MCF 10A (cell line): ENCODE results near the gene CHST15. TPM values are rescaled to one million over a fixed set of nuclear protein-coding genes. Genes with fewer than 3 reads are reported as not detected.

Experiments
- BruUV-seq: library from RNA; stranded (reverse); fragments of 400-500 nt; replicated peaks from 2 replicates; lab custom pipeline; 2021; lab: Mats Ljungman, UMichigan
- CTCF ChIA-PET: fragments of 300-600 bp; sonication (Branson Sonifier 250); formaldehyde crosslinking; extraction: SDS; loops from one replicate; lab custom pipeline; 2021; ENCODE audit warnings: antibody characterized with exemption, inconsistent platforms; lab: Yijun Ruan, JAX
- POLR2A ChIA-PET: fragments of 300-600, 350-650 bp; sonication (Branson Sonifier 250); formaldehyde crosslinking; extraction: SDS; loops from one replicate; lab custom pipeline; 2020; ENCODE audit warnings: antibody characterized with exemption, inconsistent platforms; lab: Yijun Ruan, JAX
- DNase-seq: peaks from one replicate; pipeline ENCODE4 v3.0.0-alpha.2; 2018; ENCODE audit not compliant: unreplicated experiment
- H3K27ac Mint-ChIP-seq: one replicate; pipeline ENCODE4 v1.8.0; 2022; ENCODE audit warnings: mild to moderate bottlenecking, low read depth, mixed read lengths; ENCODE audit not compliant: unreplicated experiment
- H3K27me3 Mint-ChIP-seq: one replicate; pipeline ENCODE4 v1.8.0; 2022; ENCODE audit warnings: mixed read lengths; ENCODE audit not compliant: insufficient read depth, unreplicated experiment
- H3K36me3 Mint-ChIP-seq: one replicate; pipeline ENCODE4 v1.8.0; 2022; ENCODE audit warnings: mild to moderate bottlenecking, moderate library complexity, mixed read lengths; ENCODE audit not compliant: insufficient read depth, unreplicated experiment
- H3K4me1 Mint-ChIP-seq: one replicate; pipeline ENCODE4 v1.8.0; 2022; ENCODE audit warnings: mixed read lengths; ENCODE audit not compliant: insufficient read depth, unreplicated experiment
- H3K4me3 Mint-ChIP-seq: one replicate; pipeline ENCODE4 v1.8.0; 2022; ENCODE audit warnings: mild to moderate bottlenecking, moderate library complexity, mixed read lengths; ENCODE audit not compliant: unreplicated experiment
- H3K9me3 Mint-ChIP-seq: one replicate; pipeline ENCODE4 v1.8.0; 2022; ENCODE audit warnings: mixed read lengths; ENCODE audit not compliant: unreplicated experiment
- CTCF ChIP-seq: fragments of 200-600 bp; IDR thresholded peaks from one replicate; pipeline ENCODE4 v1.8.0; 2022; ENCODE audit warnings: antibody characterized with exemption, mild to moderate bottlenecking; ENCODE audit not compliant: unreplicated experiment
- intact Hi-C: fragments of 100-400 bp; cut with micrococcal nuclease; formaldehyde crosslinking; loops from 2 replicates; pipeline ENCODE4 v1.14.1; 2022
- total RNA-seq: library from RNA; stranded (reverse); gene quantifications from 2 replicates; pipeline ENCODE4 v1.2.3, GENCODE V29; 2022

Gene CHST15
- total RNA-seq, 1 experiment from 2014 or later = 32.8 TPM

GRCh38 chr10:124048371-124049290, 44.8 kb downstream of the CHST15 start:
- intact Hi-C loops = loop anchor here (5.0 kb wide), 1 partner anchor 104 kb away; no protein-coding TSS in a partner anchor
- BruUV-seq = no TSS peak
- DNase-seq = no peak
- POLR2A ChIA-PET = interaction anchor here (0.6 to 1.3 kb wide), 4 partner anchors 14 to 698 kb away, joined by 3 to 4 read pairs (median 3); no protein-coding TSS in a partner anchor
- Mint-ChIP-seq H3K4me1 (peaks cover 24% of the 10 kb centered on the region), H3K27ac (no peak overlapping the region), H3K9me3 (no peaks in the 10 kb centered on the region), H3K27me3 (no peaks in the 10 kb centered on the region), H3K4me3 (no peak overlapping the region), H3K36me3 (peaks cover 24% of the 10 kb centered on the region)
- TF ChIP-seq CTCF = no peak
- CTCF ChIA-PET = interaction anchor here (0.6 to 2.9 kb wide), 5 partner anchors 45 to 340 kb away, joined by 3 to 9 read pairs (median 3); partner anchors contain the start of gene CHST15

GRCh38 chr10:124047427-124048152, 45.8 kb downstream of the CHST15 start:
- intact Hi-C loops = loop anchor here (5.0 kb wide), 1 partner anchor 105 kb away; no protein-coding TSS in a partner anchor
- no peaks in the 10 kb centered on the region for H3K9me3 Mint-ChIP-seq
- POLR2A ChIA-PET = interaction anchor here (1.3 kb wide), 1 partner anchor 15 kb away, joined by 3 read pairs; no protein-coding TSS in a partner anchor
- no peak overlapping the region for H3K27ac Mint-ChIP-seq
- no peak overlapping the region for H3K4me3 Mint-ChIP-seq
- BruUV-seq = no TSS peak
- no peak for DNase-seq
- no peak for TF ChIP-seq CTCF
- CTCF ChIA-PET = interaction anchor here (1.1 to 2.9 kb wide), 2 partner anchors 16 to 341 kb away, joined by 4 to 9 read pairs; no protein-coding TSS in a partner anchor
- peaks cover 26% of the 10 kb centered on the region for H3K4me1 Mint-ChIP-seq
- H3K36me3 Mint-ChIP-seq = peaks cover 31% of the 10 kb centered on the region
- H3K27me3 Mint-ChIP-seq = no peaks in the 10 kb centered on the region

- DNase-seq = no peak
- Mint-ChIP-seq H3K9me3 (no peaks in the 10 kb centered on the region), H3K27ac (no peak overlapping the region), H3K36me3 (peaks cover 42% of the 10 kb centered on the region), H3K27me3 (no peaks in the 10 kb centered on the region), H3K4me3 (no peak overlapping the region), H3K4me1 (peaks cover 26% of the 10 kb centered on the region)
- BruUV-seq = no TSS peak
- no peak for TF ChIP-seq CTCF
- intact Hi-C loops = loop anchor here (5.0 kb wide), 1 partner anchor 106 kb away; no protein-coding TSS in a partner anchor
- ChIA-PET CTCF (interaction anchor here (0.7 to 0.8 kb wide), 2 partner anchors 20 to 343 kb away, joined by 3 to 4 read pairs; no protein-coding TSS in a partner anchor), POLR2A (interaction anchor here (0.7 kb wide), 1 partner anchor 517 kb away, joined by 4 read pairs; no protein-coding TSS in a partner anchor)
Measured at GRCh38 chr10:124045801-124046355, 47.5 kb downstream of the CHST15 start.
